ENCODE data around the gene CFC1. TPM values are rescaled to one million over a fixed set of nuclear protein-coding genes. Genes with fewer than 3 reads are reported as not detected.
"Not testable (repeated sequence)": the region's sequence is repeated elsewhere in the genome, so short reads cannot be mapped to it uniquely, and the experiment has no call there.

Gene CFC1
- total RNA-seq, 2 experiments from 2014 or later, result not detected

- DNase-seq; H3K27ac Mint-ChIP-seq; ATAC-seq; H3K4me1 Mint-ChIP-seq; CTCF ChIA-PET; H3K9me3 Mint-ChIP-seq (ENCODE audit: low read depth); H3K27me3 Mint-ChIP-seq; H3K36me3 Mint-ChIP-seq; H3K4me3 Mint-ChIP-seq: not testable (repeated sequence)
Measured at GRCh38 chr2:130594011-130594410, 5.4 kb downstream of the CFC1 start.

GRCh38 chr2:130592791-130593414, 6.5 kb downstream of the CFC1 start:
- DNase-seq; H3K9me3 Mint-ChIP-seq (ENCODE audit: low read depth); H3K4me1 Mint-ChIP-seq; H3K36me3 Mint-ChIP-seq; CTCF ChIA-PET; H3K27ac Mint-ChIP-seq; H3K4me3 Mint-ChIP-seq; H3K27me3 Mint-ChIP-seq; ATAC-seq: not testable (repeated sequence)

- DNase-seq; H3K27me3 Mint-ChIP-seq; CTCF ChIA-PET; H3K4me3 Mint-ChIP-seq; ATAC-seq; H3K36me3 Mint-ChIP-seq; H3K4me1 Mint-ChIP-seq; H3K27ac Mint-ChIP-seq; H3K9me3 Mint-ChIP-seq (ENCODE audit: low read depth): not testable (repeated sequence)
Measured at GRCh38 chr2:130590842-130591359, 8.5 kb downstream of the CFC1 start.

- H3K27me3 Mint-ChIP-seq; H3K27ac Mint-ChIP-seq; H3K4me1 Mint-ChIP-seq; ATAC-seq; DNase-seq; H3K9me3 Mint-ChIP-seq (ENCODE audit: low read depth); H3K36me3 Mint-ChIP-seq; CTCF ChIA-PET; H3K4me3 Mint-ChIP-seq: not testable (repeated sequence)
Measured at GRCh38 chr2:130590170-130590841, 9.1 kb downstream of the CFC1 start.

- H3K36me3 Mint-ChIP-seq; H3K4me3 Mint-ChIP-seq; H3K4me1 Mint-ChIP-seq; H3K27ac Mint-ChIP-seq; H3K27me3 Mint-ChIP-seq; CTCF ChIA-PET; H3K9me3 Mint-ChIP-seq (ENCODE audit: low read depth): not testable (repeated sequence)
- peak; percentile 73 for ATAC-seq
- DNase-seq, result peak; percentile 37
Measured at GRCh38 chr2:130588688-130589458, 10.5 kb downstream of the CFC1 start.

GRCh38 chr2:130584726-130585125, 14.6 kb downstream of the CFC1 start:
- H3K27me3 Mint-ChIP-seq; H3K36me3 Mint-ChIP-seq; ATAC-seq; H3K4me3 Mint-ChIP-seq; H3K9me3 Mint-ChIP-seq (ENCODE audit: low read depth); CTCF ChIA-PET; H3K27ac Mint-ChIP-seq; H3K4me1 Mint-ChIP-seq; DNase-seq: not testable (repeated sequence)

GRCh38 chr2:130583582-130583981, 15.8 kb downstream of the CFC1 start:
- H3K27me3 Mint-ChIP-seq; H3K27ac Mint-ChIP-seq; H3K4me3 Mint-ChIP-seq; ATAC-seq; H3K4me1 Mint-ChIP-seq; CTCF ChIA-PET; H3K9me3 Mint-ChIP-seq (ENCODE audit: low read depth); DNase-seq; H3K36me3 Mint-ChIP-seq: not testable (repeated sequence)

GRCh38 chr2:130582970-130583369, 16.4 kb downstream of the CFC1 start:
- H3K4me1 Mint-ChIP-seq; H3K27me3 Mint-ChIP-seq; H3K9me3 Mint-ChIP-seq (ENCODE audit: low read depth); H3K27ac Mint-ChIP-seq; ATAC-seq; CTCF ChIA-PET; H3K4me3 Mint-ChIP-seq; H3K36me3 Mint-ChIP-seq; DNase-seq: not testable (repeated sequence)

GRCh38 chr2:130581491-130581890, 17.9 kb downstream of the CFC1 start:
- H3K36me3 Mint-ChIP-seq; H3K4me3 Mint-ChIP-seq; H3K4me1 Mint-ChIP-seq; DNase-seq; ATAC-seq; H3K27me3 Mint-ChIP-seq; H3K27ac Mint-ChIP-seq; H3K9me3 Mint-ChIP-seq (ENCODE audit: low read depth); CTCF ChIA-PET: not testable (repeated sequence)

GRCh38 chr2:130579121-130579520, 20.3 kb downstream of the CFC1 start:
- H3K27ac Mint-ChIP-seq, H3K4me1 Mint-ChIP-seq: not testable (repeated sequence)

GRCh38 chr2:130577559-130577958, 21.8 kb downstream of the CFC1 start:
- H3K4me1 Mint-ChIP-seq; H3K27me3 Mint-ChIP-seq; H3K36me3 Mint-ChIP-seq; CTCF ChIA-PET; DNase-seq; ATAC-seq; H3K9me3 Mint-ChIP-seq (ENCODE audit: low read depth); H3K27ac Mint-ChIP-seq; H3K4me3 Mint-ChIP-seq: not testable (repeated sequence)

More at GRCh38 chr2:130579121-130579520, 20.3 kb downstream of the CFC1 start:
- DNase-seq; H3K4me3 Mint-ChIP-seq; H3K9me3 Mint-ChIP-seq (ENCODE audit: low read depth); CTCF ChIA-PET; H3K27me3 Mint-ChIP-seq; H3K36me3 Mint-ChIP-seq; ATAC-seq: not testable (repeated sequence)

GRCh38 chr2:130576209-130576784, 23.1 kb downstream of the CFC1 start:
- H3K4me3 Mint-ChIP-seq; H3K27ac Mint-ChIP-seq; H3K36me3 Mint-ChIP-seq; CTCF ChIA-PET; H3K27me3 Mint-ChIP-seq; DNase-seq; H3K4me1 Mint-ChIP-seq; H3K9me3 Mint-ChIP-seq (ENCODE audit: low read depth); ATAC-seq: not testable (repeated sequence)

- H3K9me3 Mint-ChIP-seq (ENCODE audit: low read depth); H3K4me3 Mint-ChIP-seq; ATAC-seq; DNase-seq; CTCF ChIA-PET; H3K27me3 Mint-ChIP-seq; H3K4me1 Mint-ChIP-seq; H3K27ac Mint-ChIP-seq; H3K36me3 Mint-ChIP-seq: not testable (repeated sequence)
Measured at GRCh38 chr2:130574230-130574629, 25.1 kb downstream of the CFC1 start.
